K562 (cell line): ENCODE measurements around the gene CRYBG3. TPM values are rescaled to one million over a fixed set of nuclear protein-coding genes. Genes with fewer than 3 reads are reported as not detected.

ENCODE experiments used
- ATAC-seq: fragments of 200-7000 bp; cut with Tn5 transposase; 3 replicates; pipeline ENCODE4 v1.9.1; 2020; ENCODE audit warnings: moderate library complexity
- BruUV-seq: library from RNA; stranded (reverse); fragments of 400-500 nt; replicated peaks from 2 replicates; lab custom pipeline; 2021; lab: Mats Ljungman, UMichigan
- CTCF ChIA-PET: fragments of 300-600 bp; formaldehyde crosslinking; extraction: SDS; loops from one replicate; lab custom pipeline; 2021; ENCODE audit warnings: low intra/inter-chr PET ratio; lab: Yijun Ruan, JAX
- POLR2A ChIA-PET: fragments of 300-600, 350-650 bp; sonication (Branson Sonifier 250); formaldehyde crosslinking; extraction: SDS; loops from one replicate; lab custom pipeline; 2021; ENCODE audit warnings: antibody characterized with exemption, inconsistent platforms; lab: Yijun Ruan, JAX
- DNase-seq, 4 experiments: peaks; one replicate each; pipeline versions ENCODE4 v3.0.0 to v3.0.0-alpha.2; 2011 to 2018; ENCODE audit warnings: low spot score in 3 of 4, mixed read lengths in 3 of 4; ENCODE audit errors: extremely low read depth in 1 of 4
- FAIRE-seq: peaks from 2 replicates; lab custom pipeline; 2011; peaks lifted over from hg19 to GRCh38; lab: Jason Lieb, UNC
- H2AFZ ChIP-seq: 2 replicates; pipeline ENCODE4 v1.6.0; 2011; ENCODE audit warnings: low read depth, low read length, control low read depth, inconsistent platforms
- H3K27ac ChIP-seq: fragments of 200-600 bp; 3 replicates; pipeline ENCODE4 v1.8.0; 2011; ENCODE audit warnings: low read depth, mild to moderate bottlenecking, control low read depth, inconsistent platforms, low read length, moderate library complexity, mixed read lengths; ENCODE audit errors: extremely low read depth
- H3K27me3 ChIP-seq, 2 experiments: fragments of 300-600 bp in 1 of 2; 2 replicates in 1 of 2; 3 replicates in 1 of 2; pipeline versions ENCODE4 v1.6.0 to v1.8.0; 2011; ENCODE audit warnings: inconsistent platforms in 2 of 2, low read length in 2 of 2, mild to moderate bottlenecking in 1 of 2, mixed read lengths in 1 of 2, moderate library complexity in 1 of 2; ENCODE audit not compliant: control insufficient read depth in 2 of 2, insufficient read depth in 2 of 2
- H3K36me3 ChIP-seq: fragments of 300-600 bp; 3 replicates; pipeline ENCODE4 v1.8.0; 2011; ENCODE audit warnings: mild to moderate bottlenecking, low read length, inconsistent platforms; ENCODE audit not compliant: control insufficient read depth, insufficient read depth
- H3K4me1 ChIP-seq, 2 experiments: fragments of 200-600 bp in 1 of 2; replicated peaks in 1 of 2; 2 replicates in 1 of 2; 3 replicates in 1 of 2; pipeline versions ENCODE4 v1.5.1 to v1.8.0; 2011; ENCODE audit warnings: inconsistent platforms in 2 of 2, low read length in 2 of 2, mild to moderate bottlenecking in 1 of 2, mixed read lengths in 1 of 2, moderate library complexity in 1 of 2; ENCODE audit not compliant: control insufficient read depth in 2 of 2, insufficient read depth in 2 of 2
- H3K4me2 ChIP-seq: 2 replicates; pipeline ENCODE4 v1.6.1; 2011; ENCODE audit warnings: low read length, control low read depth, inconsistent platforms, mixed read lengths; ENCODE audit not compliant: insufficient read depth
- H3K4me3 ChIP-seq: fragments of 200-600 bp; sonication (generic), shearing (Covaris generic); 2 replicates; pipeline ENCODE4 v1.5.1; 2016; ENCODE audit warnings: control low read depth, inconsistent platforms
- H3K79me2 ChIP-seq: fragments of 200-600 bp; 3 replicates; pipeline ENCODE4 v1.8.0; 2011; ENCODE audit warnings: low read length, inconsistent platforms; ENCODE audit not compliant: control insufficient read depth, insufficient read depth
- H3K9ac ChIP-seq, 2 experiments: 2 replicates each; pipeline versions ENCODE4 v1.6.0 to v1.6.1; 2011; ENCODE audit warnings: low read depth in 2 of 2, low read length in 2 of 2, control low read depth in 1 of 2, inconsistent platforms in 1 of 2, mild to moderate bottlenecking in 1 of 2, mixed read lengths in 1 of 2; ENCODE audit not compliant: insufficient read depth in 1 of 2
- H3K9me1 ChIP-seq: one replicate; pipeline ENCODE4 v1.6.0; 2011; ENCODE audit warnings: inconsistent platforms, mild to moderate bottlenecking, low read length, moderate library complexity; ENCODE audit not compliant: control insufficient read depth, insufficient read depth
- H3K9me3 ChIP-seq: replicated peaks from 2 replicates; pipeline ENCODE4 v1.5.1; 2011; ENCODE audit warnings: low read depth, low read length, inconsistent platforms; ENCODE audit not compliant: control insufficient read depth, insufficient read depth
- H4K20me1 ChIP-seq: replicated peaks from 2 replicates; pipeline ENCODE4 v1.6.1; 2011; ENCODE audit warnings: low read length, inconsistent platforms, mixed read lengths; ENCODE audit not compliant: control insufficient read depth, insufficient read depth
- GABPB1 ChIP-seq: sonication (generic); formaldehyde crosslinking; IDR thresholded peaks from 2 replicates; pipeline ENCODE4 v1.8.0; 2022; ENCODE audit warnings: mild to moderate bottlenecking, missing genetic modification reagents
- GTF3C2 ChIP-seq: IDR thresholded peaks from 3 replicates; pipeline ENCODE4 v1.6.1; 2011; ENCODE audit warnings: borderline replicate concordance, mild to moderate bottlenecking, moderate library complexity; ENCODE audit not compliant: insufficient read length; ENCODE audit errors: extremely low read depth
- POLR3A ChIP-seq: IDR thresholded peaks from 2 replicates; pipeline ENCODE4 v1.6.1; 2011; ENCODE audit warnings: borderline replicate concordance, mild to moderate bottlenecking, moderate library complexity; ENCODE audit not compliant: insufficient read length, insufficient read depth; ENCODE audit errors: extremely low read depth
- SREBF1 ChIP-seq: fragments of 150-350 bp; IDR thresholded peaks from 2 replicates; pipeline ENCODE4 v1.6.1; 2014; ENCODE audit warnings: antibody characterized with exemption, low read depth, low read length, borderline replicate concordance
- ZBTB34 ChIP-seq: fragments of 250-450 bp; sonication (Bioruptor Pico); IDR thresholded peaks from 2 replicates; pipeline ENCODE4 v1.8.0; 2021; ENCODE audit warnings: mild to moderate bottlenecking, moderate library complexity
- ZKSCAN3 ChIP-seq: fragments of 250-450 bp; sonication (Bioruptor Pico); IDR thresholded peaks from 2 replicates; pipeline ENCODE4 v1.4.0; 2020
- WGBS: fragments of 100-300 bp; shearing (Covaris generic); methylation state at CpG from one replicate; pipeline ENCODE4 v1.1.6; 2016; ENCODE audit warnings: low coverage, mixed read lengths; ENCODE audit not compliant: insufficient coverage; ENCODE audit errors: missing lambda C conversion rate; 5-methylcytosine and 5-hydroxymethylcytosine counted together
- in situ Hi-C: fragments of 300-500 bp; cut with MboI; formaldehyde crosslinking; loops from 4 replicates; pipeline ENCODE4 v1.15.0; 2018; ENCODE audit warnings: inconsistent platforms, mixed read lengths
- intact Hi-C: fragments of 100-400 bp; cut with micrococcal nuclease; formaldehyde crosslinking; loops from 2 replicates; pipeline ENCODE4 v1.14.2; 2022
- polyA plus RNA-seq, 8 experiments: library from polyadenylated mRNA; depleted of rRNA in 4 of 8; stranded (reverse) in 5 of 8; unstranded in 3 of 8; fragments of >200 nt; fragmentation: Nextera tagmentation in 2 of 8; fragmentation: Illumina TruSeq in 1 of 8; extraction: Ambion mirVana in 2 of 8; extraction: Trizol in 1 of 8; gene quantifications; 2 replicates each; pipeline versions ENCODE4 v1.2.1 to v1.2.3, GENCODE V29; 2011 to 2014; ENCODE audit warnings: inconsistent platforms in 1 of 8, missing spikeins in 1 of 8
- total RNA-seq, 7 experiments: library from RNA; depleted of rRNA in 6 of 7; stranded (reverse); fragments of >200 nt in 6 of 7; fragmentation: Illumina TruSeq in 2 of 7; extraction: Trizol in 2 of 7; gene quantifications; 2 replicates each; pipeline versions ENCODE4 v1.2.1 to v1.2.3, GENCODE V29; 2011 to 2021; ENCODE audit warnings: low replicate concordance in 1 of 7
- TF ChIP-seq, protein P1 (sequence below): fragments of 450-650 bp; formaldehyde crosslinking; IDR thresholded peaks from 2 replicates; pipeline ENCODE4 v1.4.0; 2020; ENCODE audit warnings: mild to moderate bottlenecking, moderate library complexity

CRYBG3 gene
- total and polyA plus RNA-seq, 9 of the 15 experiments (the other 6 are each of a cell fraction or from before 2014, with no cell fraction given): 0.08 to 0.72 (median 0.18) TPM

GRCh38 chr3:97911459-97911858, 89.6 kb downstream of the CRYBG3 start:
- no peaks in the 10 kb centered on the region for H4K20me1 ChIP-seq
- H3K27ac ChIP-seq: no peak overlapping the region; the same call in 2 of the 3 replicates
- H2AFZ ChIP-seq: peak overlapping the region; percentile 54; the same call in 1 of the 2 replicates
- ChIA-PET CTCF (no interaction called here), POLR2A (interaction anchor here (1.6 kb wide), 2 partner anchors 24 to 26 kb away, joined by 5 read pairs; no protein-coding TSS in a partner anchor)
- intact Hi-C loops (loop anchor here (5.0 kb wide), 1 partner anchor 61 kb away; the partner anchor contains the start of gene RIOX2), in situ Hi-C loops (no loop called here)
- no peak for FAIRE-seq
- no peak overlapping the region for H3K9ac ChIP-seq
- peaks cover 0 to 10% of the 10 kb centered on the region in 2 experiments; a peak in 2 of 5 replicates for H3K4me1 ChIP-seq
- no peaks in the 10 kb centered on the region for H3K36me3 ChIP-seq
- no peak for TF ChIP-seq SREBF1
- TF ChIP-seq GTF3C2: no peak
- TF ChIP-seq ZBTB34 (CRISPR knock-in tag): no peak
- TF ChIP-seq, protein P1, sequence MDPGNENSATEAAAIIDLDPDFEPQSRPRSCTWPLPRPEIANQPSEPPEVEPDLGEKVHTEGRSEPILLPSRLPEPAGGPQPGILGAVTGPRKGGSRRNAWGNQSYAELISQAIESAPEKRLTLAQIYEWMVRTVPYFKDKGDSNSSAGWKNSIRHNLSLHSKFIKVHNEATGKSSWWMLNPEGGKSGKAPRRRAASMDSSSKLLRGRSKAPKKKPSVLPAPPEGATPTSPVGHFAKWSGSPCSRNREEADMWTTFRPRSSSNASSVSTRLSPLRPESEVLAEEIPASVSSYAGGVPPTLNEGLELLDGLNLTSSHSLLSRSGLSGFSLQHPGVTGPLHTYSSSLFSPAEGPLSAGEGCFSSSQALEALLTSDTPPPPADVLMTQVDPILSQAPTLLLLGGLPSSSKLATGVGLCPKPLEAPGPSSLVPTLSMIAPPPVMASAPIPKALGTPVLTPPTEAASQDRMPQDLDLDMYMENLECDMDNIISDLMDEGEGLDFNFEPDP (CRISPR knock-in tag): no peak
- TF ChIP-seq ZKSCAN3 (CRISPR knock-in tag): no peak
- TF ChIP-seq POLR3A: no peak
- no peak for TF ChIP-seq GABPB1 (CRISPR knock-in tag)
- ATAC-seq: peak; percentile 55
- H3K27me3 ChIP-seq: no peaks in the 10 kb centered on the region
- peak in 1 of 4 experiments; percentile 9 for DNase-seq
- H3K4me2 ChIP-seq: no peak overlapping the region
- no TSS peak for BruUV-seq
- H3K9me3 ChIP-seq: no peaks in the 10 kb centered on the region
- no peaks in the 10 kb centered on the region for H3K9me1 ChIP-seq
- WGBS: 4% methylated on average over 3 of the region's 3 CpGs
- no peaks in the 10 kb centered on the region for H3K79me2 ChIP-seq
- H3K4me3 ChIP-seq: no peak overlapping the region
